ENCODE results near the gene LRP1B. TPM values are rescaled to one million over a fixed set of nuclear protein-coding genes. Genes with fewer than 3 reads are reported as not detected.

Gene LRP1B
- total and polyA plus RNA-seq, 2 of the 8 experiments (the other 6 are each of a cell fraction or from before 2014, with no cell fraction given), result 0.03 TPM; not detected in 1

DNA sequence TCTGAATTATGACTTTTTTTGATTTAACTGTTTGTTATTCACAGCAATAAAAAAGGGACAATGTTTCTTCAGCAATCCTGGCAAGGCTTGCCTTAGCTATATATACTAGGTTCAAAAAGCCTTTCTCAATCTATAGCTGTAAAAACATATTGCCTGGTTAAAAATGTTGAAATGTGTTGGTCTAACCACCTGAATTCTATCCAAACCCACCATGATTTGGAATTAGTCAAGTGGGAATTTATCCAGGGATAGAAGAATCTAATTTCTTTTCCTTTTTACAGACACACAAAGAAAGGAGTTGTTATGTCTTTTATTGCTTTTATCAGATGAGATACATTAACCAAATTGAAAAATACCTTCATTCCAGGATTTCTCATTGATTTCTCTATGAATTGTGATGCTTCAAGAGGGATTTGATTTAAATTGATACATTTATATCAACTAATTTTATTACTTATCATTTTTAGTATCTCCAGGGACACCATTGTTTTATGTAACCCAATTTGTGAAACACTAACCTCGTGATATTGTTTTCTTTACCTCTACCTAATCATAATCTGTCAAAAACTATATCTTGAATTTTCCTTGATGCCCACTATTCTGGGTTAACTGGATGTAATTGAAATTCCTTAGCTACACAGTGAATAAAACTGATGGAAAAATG lies 88.1 kb downstream of the LRP1B start:
- FAIRE-seq (no peak), DNase-seq (ENCODE audit: low read depth in 1 of 2, low spot score in 2 of 2) (no peak)
- Histone ChIP-seq H3K79me2 (ENCODE audit: control insufficient read depth in 1 of 2, insufficient read depth in 2 of 2, low read length in 2 of 2) (no peaks in the 10 kb centered on the region), H3K4me1 (replicated peaks in 1 of 4; ENCODE audit: control insufficient read depth in 3 of 4, insufficient read depth in 4 of 4, low read length in 3 of 4) (peaks cover 0 to 2% (median 0%) of the 10 kb centered on the region in 4 experiments; a peak in 3 of 7 replicates), H3K4ac (replicated peaks; ENCODE audit: insufficient read length, low read depth, low read length) (no peak overlapping the region), H3K23ac (ENCODE audit: insufficient read length) (no peak overlapping the region), H3K4me3 (ENCODE audit: extremely low read depth in 1 of 4, insufficient read depth in 2 of 4, low read depth in 3 of 4, low read length in 4 of 4) (no peak overlapping the region), H3K56ac (replicated peaks; ENCODE audit: insufficient read length, low read depth, low read length) (no peak overlapping the region), H4K5ac (ENCODE audit: insufficient read length, low read depth, low read length) (no peak overlapping the region), H3K79me1 (ENCODE audit: low read depth, low read length) (no peaks in the 10 kb centered on the region), H3K9ac (replicated peaks in 1 of 4; ENCODE audit: extremely low read depth in 1 of 4, low read depth in 3 of 4, low read length in 3 of 4) (no peak overlapping the region), H2BK15ac (ENCODE audit: low read length) (no peak overlapping the region), H2BK12ac (ENCODE audit: low read depth, low read length) (no peak overlapping the region), H4K91ac (replicated peaks; ENCODE audit: insufficient read length, low read length) (no peak overlapping the region), H3K27ac (ENCODE audit: low read depth, low read length) (no peak overlapping the region), H2BK120ac (replicated peaks; ENCODE audit: low read depth, low read length) (no peak overlapping the region), H3K36me3 (ENCODE audit: control insufficient read depth in 2 of 4, insufficient read depth in 4 of 4, low read length in 3 of 4) (no peaks in the 10 kb centered on the region), H3K23me2 (ENCODE audit: low read depth, low read length) (no peaks in the 10 kb centered on the region), H3K4me2 (ENCODE audit: insufficient read depth in 1 of 2, low read depth in 2 of 2, low read length in 2 of 2) (no peak overlapping the region), H3K27me3 (replicated peaks in 1 of 4; ENCODE audit: control insufficient read depth in 3 of 4, extremely low read depth in 1 of 4, insufficient read depth in 3 of 4, low read length in 3 of 4) (no peaks in the 10 kb centered on the region), H2AK5ac (ENCODE audit: low read depth, low read length) (no peak overlapping the region), H2BK20ac (ENCODE audit: low read length) (no peak overlapping the region), H3K18ac (ENCODE audit: extremely low read depth, low read length) (no peak overlapping the region), H2AFZ (ENCODE audit: low read length) (no peak overlapping the region), H2BK5ac (ENCODE audit: low read depth, low read length) (no peak overlapping the region), H4K20me1 (replicated peaks in 1 of 2; ENCODE audit: control insufficient read depth in 1 of 2, insufficient read depth in 2 of 2, low read length in 2 of 2) (no peaks in the 10 kb centered on the region), H3K14ac (ENCODE audit: insufficient read length) (no peak overlapping the region), H4K8ac (ENCODE audit: extremely low read depth, insufficient read depth, low read length) (no peak overlapping the region), H3K9me3 (ENCODE audit: insufficient read depth in 2 of 2, low read depth in 1 of 2, low read length in 1 of 2) (no peaks in the 10 kb centered on the region)
- ChIA-PET POLR2A (ENCODE audit: partially characterized antibody) (no interaction called here), CTCF (ENCODE audit: partially characterized antibody) (interaction anchor here (1.2 kb wide), 1 partner anchor 98 kb away, joined by 3 read pairs; no protein-coding TSS in a partner anchor)
- WGBS, 2 experiments (ENCODE audit: extremely low coverage in 1 of 2, insufficient coverage in 1 of 2, insufficient read length in 1 of 2, insufficient replicate concordance in 2 of 2, low coverage in 1 of 2, low lambda C conversion rate in 2 of 2, missing lambda C conversion rate in 1 of 2), result 90% methylated on average over 1 of the region's 1 CpG; no CpG with 5 or more reads in 1 of the 2 experiments
- TF ChIP-seq YY1 (IDR thresholded peaks at IDR 0.05; ENCODE audit: low read depth, low read length), result no peak
- TF ChIP-seq, protein P1, sequence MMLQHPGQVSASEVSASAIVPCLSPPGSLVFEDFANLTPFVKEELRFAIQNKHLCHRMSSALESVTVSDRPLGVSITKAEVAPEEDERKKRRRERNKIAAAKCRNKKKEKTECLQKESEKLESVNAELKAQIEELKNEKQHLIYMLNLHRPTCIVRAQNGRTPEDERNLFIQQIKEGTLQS (IDR thresholded peaks at IDR 0.05; ENCODE audit: insufficient read depth, low read depth, low read length), result no peak
- TF ChIP-seq SIN3A (conservative IDR thresholded peaks at IDR 0.05 in 1 of 2, IDR thresholded peaks at IDR 0.05 in 1 of 2; ENCODE audit: low read depth in 1 of 2, low read length in 2 of 2), result no peak
- TF ChIP-seq POLR2A (IDR thresholded peaks at IDR 0.05; ENCODE audit: control extremely low read depth in 1 of 2, low read depth in 2 of 2, low read length in 2 of 2), result no peak
- TF ChIP-seq EGR1 (IDR thresholded peaks at IDR 0.05; ENCODE audit: borderline replicate concordance, low read depth, low read length), result no peak
- no peak for TF ChIP-seq EZH2 (IDR thresholded peaks at IDR 0.05; ENCODE audit: low read depth, low read length, severe bottlenecking)

All from H1 (cell line).